Measurements from ENCODE around the gene PAM.

GRCh38 chr5:102819634-102820033, 64.5 kb downstream of the PAM start:
- TF ChIP-seq CTCF (IDR thresholded peaks at IDR 0.05) (no peak), POLR2A (IDR thresholded peaks at IDR 0.05) (no peak)
